Naive thymus-derived CD4-positive, alpha-beta T cell (primary cell): ENCODE data around the gene TFDP1. TPM values are rescaled to one million over a fixed set of nuclear protein-coding genes. Genes with fewer than 3 reads are reported as not detected.

Experiments used
- ATAC-seq: fragments of 150-1000 bp; cut with Tn5 transposase; 2 replicates; pipeline ENCODE4 v1.10.0; 2021; ENCODE audit warnings: mild to moderate bottlenecking, moderate library complexity
- CTCF ChIA-PET: fragments of 350-600 bp; sonication (Branson Sonifier 250); formaldehyde crosslinking; loops from one replicate; lab custom pipeline; 2021; ENCODE audit warnings: antibody characterized with exemption; lab: Charles Lee
- POLR2A ChIA-PET: fragments of 350-600 bp; sonication (Branson Sonifier 250); formaldehyde crosslinking; loops from one replicate; lab custom pipeline; 2021; ENCODE audit warnings: antibody characterized with exemption, inconsistent platforms; lab: Charles Lee
- DNase-seq, 9 donors: peaks; one replicate each; pipeline versions ENCODE4 v3.0.0 to v3.0.0-alpha.2; 2020 to 2022; ENCODE audit warnings: mixed read lengths in 1 of 9
- H3K27ac ChIP-seq: one replicate; pipeline ENCODE4 v1.7.0; 2013; ENCODE audit warnings: mild to moderate bottlenecking, low read depth, low read length, moderate library complexity
- H3K27me3 ChIP-seq, 2 donors: one replicate each; pipeline ENCODE4 v1.7.0; 2013; ENCODE audit warnings: low read length in 2 of 2, mild to moderate bottlenecking in 2 of 2, moderate library complexity in 2 of 2; ENCODE audit not compliant: control insufficient read depth in 2 of 2, insufficient read depth in 2 of 2
- H3K36me3 ChIP-seq, 3 experiments: 1 replicate in 2 of 3; 2 replicates in 1 of 3; pipeline ENCODE4 v1.7.0; 2013; ENCODE audit warnings: low read length in 3 of 3, mild to moderate bottlenecking in 3 of 3, moderate library complexity in 1 of 3; ENCODE audit not compliant: insufficient read depth in 3 of 3, control insufficient read depth in 2 of 3
- H3K4me1 ChIP-seq, 2 donors: one replicate each; pipeline ENCODE4 v1.7.0; 2013; ENCODE audit warnings: low read length in 2 of 2, mild to moderate bottlenecking in 2 of 2, moderate library complexity in 1 of 2; ENCODE audit not compliant: control insufficient read depth in 2 of 2, insufficient read depth in 2 of 2
- H3K4me3 ChIP-seq: 2 replicates; pipeline ENCODE4 v1.7.0; 2013; ENCODE audit warnings: mild to moderate bottlenecking, low read length
- H3K9me3 ChIP-seq, 3 experiments: 1 replicate in 2 of 3; 2 replicates in 1 of 3; pipeline ENCODE4 v1.7.0; 2013; ENCODE audit warnings: low read length in 3 of 3; ENCODE audit not compliant: control insufficient read depth in 2 of 3
- H3K27ac Mint-ChIP-seq, 9 donors: one replicate each; pipeline ENCODE4 v1.8.0; 2020 to 2022; ENCODE audit warnings: mixed read lengths in 9 of 9, mild to moderate bottlenecking in 8 of 9, moderate library complexity in 5 of 9, inconsistent platforms in 2 of 9
- H3K27me3 Mint-ChIP-seq, 5 donors: one replicate each; pipeline ENCODE4 v1.8.0; 2021 to 2022; ENCODE audit warnings: mixed read lengths in 5 of 5, mild to moderate bottlenecking in 1 of 5
- H3K36me3 Mint-ChIP-seq, 5 donors: one replicate each; pipeline ENCODE4 v1.8.0; 2020 to 2022; ENCODE audit warnings: mixed read lengths in 5 of 5, mild to moderate bottlenecking in 3 of 5, inconsistent platforms in 1 of 5
- H3K4me1 Mint-ChIP-seq, 7 donors: one replicate each; pipeline ENCODE4 v1.8.0; 2020 to 2022; ENCODE audit warnings: mixed read lengths in 7 of 7, mild to moderate bottlenecking in 3 of 7, inconsistent platforms in 1 of 7
- H3K4me3 Mint-ChIP-seq, 10 donors: one replicate each; pipeline ENCODE4 v1.8.0; 2020 to 2022; ENCODE audit warnings: mild to moderate bottlenecking in 10 of 10, mixed read lengths in 10 of 10, moderate library complexity in 6 of 10, inconsistent platforms in 2 of 10
- H3K9me3 Mint-ChIP-seq, 11 donors: one replicate each; pipeline ENCODE4 v1.8.0; 2020 to 2022; ENCODE audit warnings: mixed read lengths in 11 of 11, mild to moderate bottlenecking in 4 of 11, inconsistent platforms in 1 of 11, moderate library complexity in 1 of 11
- intact Hi-C, 2 donors: fragments of 100-400 bp; cut with micrococcal nuclease; formaldehyde crosslinking; loops; one replicate each; pipeline ENCODE4 v1.15.1; 2023
- polyA plus RNA-seq, 2 donors: library from polyadenylated mRNA; unstranded; fragments of 300-500 nt; fragmentation: Illumina TruSeq; gene quantifications; one replicate each; pipeline ENCODE4 v1.2.3, GENCODE V29; 2021
- total RNA-seq, 6 experiments: library from RNA in 5 of 6; stranded (reverse) in 5 of 6; gene quantifications; 1 replicate in 5 of 6; 2 replicates in 1 of 6; pipeline ENCODE4 v1.2.3 and lab custom pipeline; 2021 to 2026

The TFDP1 gene
- total and polyA plus RNA-seq, 7 experiments from 2014 or later: 21.4 to 127 (median 43.1) TPM

DNA sequence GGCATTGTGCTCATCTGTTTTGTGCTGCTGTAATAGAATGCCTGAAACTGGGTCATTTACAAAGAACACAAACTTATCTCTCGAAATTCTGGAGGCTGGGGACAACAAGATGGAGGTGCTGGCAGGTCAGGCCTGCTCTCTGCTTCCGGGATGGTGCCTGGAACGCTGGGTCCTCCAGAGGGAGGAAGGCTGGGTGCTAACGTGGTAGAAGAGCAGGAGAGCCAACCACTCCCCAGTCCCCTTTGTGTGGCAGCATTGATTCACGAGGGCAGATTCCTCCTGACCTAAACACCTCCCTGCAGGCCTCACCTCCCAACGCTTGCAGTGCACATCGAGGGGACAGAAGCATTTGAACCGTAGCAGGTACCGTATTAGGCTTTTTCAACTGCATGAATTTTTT, 34.1 kb upstream of the TFDP1 start:
- Mint-ChIP-seq H3K36me3 (peaks cover 0 to 32% (median 12%) of the 10 kb centered on the region in 5 donors), H3K4me1 (peaks cover 0 to 10% (median 0%) of the 10 kb centered on the region in 7 donors), H3K4me3 (no peak overlapping the region), H3K27ac (no peak overlapping the region), H3K9me3 (no peaks in the 10 kb centered on the region), H3K27me3 (no peaks in the 10 kb centered on the region)
- intact Hi-C loops: no loop called here
- H3K9me3 ChIP-seq: no peaks in the 10 kb centered on the region
- DNase-seq: no peak
- no peak overlapping the region for H3K4me3 ChIP-seq
- no peaks in the 10 kb centered on the region for H3K27me3 ChIP-seq
- POLR2A ChIA-PET: no interaction called here
- ATAC-seq: no peak
- H3K4me1 ChIP-seq: no peaks in the 10 kb centered on the region
- CTCF ChIA-PET: no interaction called here
- no peak overlapping the region for H3K27ac ChIP-seq
- peaks cover 0 to 38% (median 0%) of the 10 kb centered on the region in 3 experiments for H3K36me3 ChIP-seq

DNA sequence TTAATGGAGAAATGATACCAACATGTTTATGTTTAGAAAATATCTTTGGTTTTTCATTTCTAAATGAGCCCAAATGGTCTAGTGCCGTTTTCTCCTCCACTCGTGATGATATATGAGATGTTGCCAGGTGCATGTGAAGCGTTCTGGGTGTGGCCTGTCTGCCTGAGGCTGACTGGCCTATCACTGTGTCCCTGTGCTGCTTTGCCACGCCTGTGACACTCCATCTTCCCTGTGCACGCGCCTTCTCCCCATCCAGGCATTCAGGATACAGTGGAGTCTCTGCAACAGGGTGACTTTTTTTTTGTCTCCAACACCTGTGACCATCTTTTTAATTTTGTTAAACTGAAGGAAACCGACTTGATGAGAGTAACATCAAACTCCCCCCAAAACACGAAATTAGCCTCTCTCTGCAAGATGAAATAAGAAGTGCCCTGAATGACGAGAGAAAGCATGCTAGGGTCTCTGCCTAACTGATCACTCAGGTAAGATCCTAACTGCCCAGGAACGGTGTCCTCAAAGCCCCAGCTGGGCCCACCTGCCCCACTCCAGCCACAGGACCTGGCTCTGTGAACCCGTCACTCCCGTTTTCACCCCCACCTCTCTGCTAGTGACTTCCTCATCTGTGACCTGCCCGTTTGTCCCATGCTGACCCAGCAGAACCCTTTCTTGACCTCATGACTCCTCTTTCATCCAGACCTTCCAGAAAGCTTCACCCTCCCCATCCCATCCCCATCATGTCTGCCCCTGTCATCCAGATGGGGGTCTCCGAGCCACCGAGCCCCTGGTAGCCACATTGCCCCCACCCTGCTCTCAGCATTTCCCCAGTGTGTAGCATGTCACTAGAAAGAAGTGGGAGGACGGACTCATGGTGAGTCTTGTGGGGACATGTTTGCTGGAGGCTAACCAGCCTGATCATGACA, 33.2 kb upstream of the TFDP1 start:
- ChIA-PET CTCF (no interaction called here), POLR2A (no interaction called here)
- Mint-ChIP-seq H3K36me3 (peaks cover 0 to 32% (median 12%) of the 10 kb centered on the region in 5 donors), H3K27ac (peak overlapping the region in 1 of 9 donors; percentile 42), H3K27me3 (no peaks in the 10 kb centered on the region), H3K9me3 (no peaks in the 10 kb centered on the region), H3K4me1 (peaks cover 0 to 6% (median 0%) of the 10 kb centered on the region in 7 donors), H3K4me3 (no peak overlapping the region)
- DNase-seq (no peak), ATAC-seq (no peak)
- intact Hi-C loops: no loop called here
- Histone ChIP-seq H3K36me3 (peaks cover 0 to 38% (median 0%) of the 10 kb centered on the region in 3 experiments), H3K27ac (no peak overlapping the region), H3K4me1 (no peaks in the 10 kb centered on the region), H3K9me3 (no peaks in the 10 kb centered on the region), H3K4me3 (no peak overlapping the region), H3K27me3 (no peaks in the 10 kb centered on the region)

DNA sequence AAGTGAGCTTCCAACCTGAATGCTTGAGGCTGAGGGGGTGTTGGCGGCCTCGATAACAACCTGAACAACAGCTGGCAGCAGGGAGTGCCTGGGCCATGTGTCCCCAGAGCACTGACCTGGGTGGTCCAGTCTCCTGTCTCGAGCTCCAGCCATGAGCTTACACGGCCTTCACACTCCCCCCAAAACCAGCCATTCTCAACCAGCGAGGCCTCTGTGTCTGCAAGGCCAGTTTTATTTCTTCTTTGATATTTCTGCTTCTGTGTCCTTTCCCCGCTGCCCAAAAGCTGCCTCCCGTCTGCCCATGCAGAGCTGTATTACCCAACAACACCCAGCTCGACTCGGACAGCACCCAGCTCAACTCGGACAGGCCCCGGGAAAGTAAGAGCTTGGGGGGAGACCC, 32.5 kb upstream of the TFDP1 start:
- Histone ChIP-seq H3K9me3 (no peaks in the 10 kb centered on the region), H3K4me1 (no peaks in the 10 kb centered on the region), H3K36me3 (peaks cover 0 to 38% (median 0%) of the 10 kb centered on the region in 3 experiments), H3K4me3 (no peak overlapping the region), H3K27ac (no peak overlapping the region), H3K27me3 (no peaks in the 10 kb centered on the region)
- Mint-ChIP-seq H3K4me1 (peaks cover 0 to 8% (median 0%) of the 10 kb centered on the region in 7 donors), H3K9me3 (no peaks in the 10 kb centered on the region), H3K36me3 (peaks cover 0 to 32% (median 12%) of the 10 kb centered on the region in 5 donors), H3K27ac (no peak overlapping the region), H3K4me3 (no peak overlapping the region), H3K27me3 (no peaks in the 10 kb centered on the region)
- CTCF ChIA-PET: no interaction called here
- ATAC-seq: no peak
- intact Hi-C loops: no loop called here
- no peak for DNase-seq
- POLR2A ChIA-PET: no interaction called here

DNA sequence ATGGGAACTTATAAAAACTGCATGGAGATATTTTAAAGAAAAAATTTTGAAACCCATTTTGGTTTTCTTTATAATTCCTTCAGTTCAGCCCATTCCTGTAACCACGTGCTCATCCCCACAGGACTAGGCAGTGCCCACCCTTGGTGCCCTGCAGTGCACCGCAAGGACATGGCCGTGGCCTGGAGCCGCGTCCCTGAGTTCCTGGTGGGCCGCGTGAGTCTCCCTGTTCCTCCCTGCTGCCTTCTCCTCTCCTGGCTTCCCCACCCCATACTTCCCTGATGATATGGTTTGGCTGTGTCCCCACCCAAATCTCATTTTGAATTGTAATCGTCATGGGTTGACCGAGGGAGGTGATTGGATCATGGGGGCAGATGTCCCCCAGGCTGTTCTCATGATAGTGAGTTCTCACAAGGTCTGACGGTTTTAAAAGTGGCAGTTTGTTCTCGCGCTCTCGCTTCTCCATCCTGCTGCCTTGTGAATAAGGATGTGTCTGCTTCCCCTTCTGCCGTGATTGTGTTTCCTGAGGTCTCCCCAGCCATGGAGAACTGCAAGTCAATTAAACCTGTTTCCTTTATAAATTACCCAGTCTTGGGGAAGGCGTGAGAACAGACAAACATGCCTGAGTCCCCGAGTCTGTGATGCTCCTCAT, 31.6 kb upstream of the TFDP1 start:
- Histone ChIP-seq H3K36me3 (peaks cover 0 to 38% (median 0%) of the 10 kb centered on the region in 3 experiments), H3K27ac (no peak overlapping the region), H3K27me3 (no peaks in the 10 kb centered on the region), H3K4me3 (no peak overlapping the region), H3K4me1 (no peaks in the 10 kb centered on the region), H3K9me3 (no peaks in the 10 kb centered on the region)
- intact Hi-C loops: no loop called here
- Mint-ChIP-seq H3K27ac (no peak overlapping the region), H3K4me3 (no peak overlapping the region), H3K27me3 (no peaks in the 10 kb centered on the region), H3K36me3 (peaks cover 0 to 32% (median 12%) of the 10 kb centered on the region in 5 donors), H3K4me1 (peaks cover 0 to 8% (median 0%) of the 10 kb centered on the region in 7 donors), H3K9me3 (no peaks in the 10 kb centered on the region)
- ChIA-PET POLR2A (no interaction called here), CTCF (no interaction called here)
- peak; percentile 57 for ATAC-seq
- DNase-seq: no peak

DNA sequence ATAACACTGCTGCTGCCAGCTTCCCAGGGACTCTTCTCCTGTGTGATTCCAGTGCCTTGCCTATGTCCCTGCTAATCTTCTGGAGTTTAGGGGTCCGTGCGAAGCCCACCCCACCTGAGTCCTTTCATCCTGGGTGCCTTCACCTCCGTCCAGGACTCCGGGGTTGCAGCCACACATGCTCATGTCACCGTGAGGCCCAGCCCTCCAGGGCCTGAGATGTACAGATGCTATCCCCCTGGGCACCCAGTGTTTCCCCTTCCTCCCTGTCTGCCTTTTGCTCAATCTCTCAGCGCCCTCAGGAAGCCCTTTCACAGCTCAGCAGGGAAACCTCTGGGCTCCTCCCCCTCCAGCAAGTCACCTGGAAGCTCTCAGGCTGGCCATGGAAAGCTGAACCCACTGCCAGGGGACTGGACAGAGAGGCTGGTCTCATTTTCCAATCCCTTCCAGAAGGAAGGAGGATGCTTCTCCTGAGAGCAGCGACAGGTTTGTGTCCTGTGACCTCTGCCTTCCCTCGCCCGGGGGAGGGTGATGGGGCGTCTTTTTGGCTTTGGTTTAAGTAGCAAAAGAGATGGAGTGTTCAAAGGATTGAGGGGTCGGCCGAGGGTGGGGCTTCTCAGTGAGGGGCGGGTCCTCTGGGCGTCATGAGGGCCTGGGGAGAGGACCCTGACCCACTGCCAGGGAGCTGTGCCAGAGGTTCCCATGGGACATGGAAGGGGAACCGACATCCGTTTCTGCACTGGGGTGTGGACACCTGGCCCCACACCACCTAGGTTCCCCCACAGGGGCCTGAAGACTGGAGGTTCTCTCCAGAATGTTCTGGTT, 30.8 kb upstream of the TFDP1 start:
- ATAC-seq: no peak
- no peak overlapping the region for H3K4me3 Mint-ChIP-seq
- Histone ChIP-seq H3K27ac (no peak overlapping the region), H3K27me3 (no peaks in the 10 kb centered on the region), H3K4me1 (no peaks in the 10 kb centered on the region), H3K4me3 (no peak overlapping the region), H3K9me3 (no peaks in the 10 kb centered on the region), H3K36me3 (peaks cover 0 to 30% (median 0%) of the 10 kb centered on the region in 3 experiments)
- peaks cover 0 to 32% (median 12%) of the 10 kb centered on the region in 5 donors for H3K36me3 Mint-ChIP-seq
- no peaks in the 10 kb centered on the region for H3K9me3 Mint-ChIP-seq
- ChIA-PET CTCF (no interaction called here), POLR2A (no interaction called here)
- peaks cover 0 to 9% (median 0%) of the 10 kb centered on the region in 7 donors for H3K4me1 Mint-ChIP-seq
- no peaks in the 10 kb centered on the region for H3K27me3 Mint-ChIP-seq
- intact Hi-C loops: no loop called here
- H3K27ac Mint-ChIP-seq: no peak overlapping the region
- no peak for DNase-seq

DNA sequence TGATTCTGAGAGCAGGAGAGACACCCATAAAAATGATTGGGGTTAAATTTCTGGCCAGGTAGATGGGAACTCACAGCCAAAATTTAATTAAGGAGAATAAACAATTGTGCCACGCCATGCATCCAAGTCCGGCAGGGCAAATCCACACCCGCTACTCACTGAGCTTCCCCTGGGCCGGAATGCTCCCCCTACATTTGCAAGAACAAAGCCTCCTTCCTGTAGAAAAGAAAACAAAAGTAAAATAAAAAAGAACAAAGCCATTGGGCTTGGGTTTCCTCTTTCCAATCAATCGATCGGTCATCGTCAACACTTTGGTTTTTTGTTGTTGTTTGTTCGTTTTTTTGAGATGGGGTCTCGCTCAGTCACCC, 30.2 kb upstream of the TFDP1 start:
- H3K27ac Mint-ChIP-seq: no peak overlapping the region
- no peaks in the 10 kb centered on the region for H3K4me1 ChIP-seq
- H3K9me3 ChIP-seq: no peaks in the 10 kb centered on the region
- H3K27ac ChIP-seq: no peak overlapping the region
- DNase-seq (no peak), ATAC-seq (no peak)
- ChIA-PET CTCF (no interaction called here), POLR2A (no interaction called here)
- no peaks in the 10 kb centered on the region for H3K9me3 Mint-ChIP-seq
- H3K27me3 ChIP-seq: no peaks in the 10 kb centered on the region
- peaks cover 0 to 25% (median 0%) of the 10 kb centered on the region in 3 experiments for H3K36me3 ChIP-seq
- H3K4me3 ChIP-seq: no peak overlapping the region
- intact Hi-C loops: no loop called here
- H3K4me1 Mint-ChIP-seq: peaks cover 0 to 10% (median 0%) of the 10 kb centered on the region in 7 donors
- no peak overlapping the region for H3K4me3 Mint-ChIP-seq
- H3K27me3 Mint-ChIP-seq: no peaks in the 10 kb centered on the region
- peaks cover 0 to 26% (median 12%) of the 10 kb centered on the region in 5 donors for H3K36me3 Mint-ChIP-seq
